B cell (primary cell): Measurements from ENCODE around the gene CAPG. TPM values are rescaled to one million over a fixed set of nuclear protein-coding genes. Genes with fewer than 3 reads are reported as not detected.

Experiments
- ATAC-seq: fragments of 200-7000 bp; cut with Tn5 transposase; one replicate; pipeline ENCODE4 v1.10.0; 2021; ENCODE audit warnings: low read depth, mild to moderate bottlenecking, moderate number of reproducible peaks, moderate library complexity
- CTCF ChIA-PET: fragments of 350-600 bp; sonication (Branson Sonifier 250); formaldehyde crosslinking; loops from one replicate; lab custom pipeline; 2021; ENCODE audit warnings: antibody characterized with exemption, inconsistent platforms; lab: Charles Lee
- POLR2A ChIA-PET: fragments of 350-600 bp; sonication (Branson Sonifier 250); formaldehyde crosslinking; loops from one replicate; lab custom pipeline; 2021; ENCODE audit warnings: antibody characterized with exemption; lab: Charles Lee
- DNase-seq: peaks from one replicate; pipeline ENCODE4 v3.0.0; 2013
- H2AFZ ChIP-seq: 2 replicates; pipeline ENCODE4 v1.6.1; 2012; ENCODE audit warnings: mild to moderate bottlenecking, low read depth, low read length; ENCODE audit not compliant: insufficient read depth, poor library complexity, severe bottlenecking
- H3K27ac ChIP-seq, 2 donors: 1 replicate in 1 of 2; 2 replicates in 1 of 2; pipeline ENCODE4 v1.5.1; 2012 to 2013; ENCODE audit warnings: low read length in 2 of 2, mild to moderate bottlenecking in 2 of 2, moderate library complexity in 1 of 2
- H3K27me3 ChIP-seq, 4 experiments: fragments of 200-600 bp in 1 of 4; sonication (generic) in 1 of 4; replicated peaks in 1 of 4; 1 replicate in 2 of 4; 2 replicates in 2 of 4; pipeline versions ENCODE4 v1.6.1 to v1.7.0; 2013 to 2016; ENCODE audit warnings: low read length in 3 of 4, mild to moderate bottlenecking in 2 of 4, mixed read lengths in 1 of 4, moderate library complexity in 1 of 4; ENCODE audit not compliant: insufficient read depth in 4 of 4, control insufficient read depth in 3 of 4; ENCODE audit errors: control extremely low read depth in 1 of 4
- H3K36me3 ChIP-seq, 2 experiments: replicated peaks in 1 of 2; 1 replicate in 1 of 2; 2 replicates in 1 of 2; pipeline versions ENCODE4 v1.6.1 to v1.7.1; 2013; ENCODE audit warnings: low read length in 1 of 2; ENCODE audit not compliant: insufficient read depth in 2 of 2, control insufficient read depth in 1 of 2; ENCODE audit errors: control extremely low read depth in 1 of 2, extremely low read depth in 1 of 2
- H3K4me1 ChIP-seq, 2 donors: fragments of 200-600 bp in 1 of 2; sonication (generic) in 1 of 2; 1 replicate in 1 of 2; 2 replicates in 1 of 2; pipeline versions ENCODE4 v1.5.1 to v1.6.1; 2013 to 2017; ENCODE audit warnings: low read length in 2 of 2; ENCODE audit not compliant: control insufficient read depth in 2 of 2, insufficient read depth in 2 of 2
- H3K4me2 ChIP-seq: replicated peaks from 2 replicates; pipeline ENCODE3; 2012; ENCODE audit warnings: mild to moderate bottlenecking, low read depth, low read length; ENCODE audit not compliant: poor library complexity, severe bottlenecking
- H3K4me3 ChIP-seq, 5 experiments: fragments of 200-600 bp in 1 of 5; sonication (generic) in 1 of 5; 1 replicate in 3 of 5; 2 replicates in 2 of 5; pipeline versions ENCODE4 v1.5.1 to v1.7.0; 2011 to 2016; ENCODE audit warnings: low read length in 4 of 5, mild to moderate bottlenecking in 4 of 5, low read depth in 2 of 5, control low read depth in 1 of 5, moderate library complexity in 1 of 5; ENCODE audit not compliant: insufficient read depth in 1 of 5; ENCODE audit errors: control extremely low read depth in 1 of 5, extremely low read depth in 1 of 5
- H3K79me2 ChIP-seq: fragments of 200-600 bp; sonication (generic); one replicate; pipeline ENCODE4 v1.6.0; 2016; ENCODE audit warnings: low read length; ENCODE audit not compliant: control insufficient read depth, insufficient read depth
- H3K9ac ChIP-seq: fragments of 200-600 bp; sonication (generic); 2 replicates; pipeline ENCODE4 v1.6.1; 2017; ENCODE audit warnings: mild to moderate bottlenecking, low read length, moderate library complexity
- H3K9me3 ChIP-seq, 3 donors: one replicate each; pipeline versions ENCODE4 v1.6.1 to v1.7.1; 2013; ENCODE audit warnings: low read length in 2 of 3; ENCODE audit not compliant: control insufficient read depth in 2 of 3, insufficient read depth in 1 of 3; ENCODE audit errors: control extremely low read depth in 1 of 3
- H4K20me1 ChIP-seq: 2 replicates; pipeline ENCODE4 v1.6.0; 2012; ENCODE audit warnings: mild to moderate bottlenecking, low read length; ENCODE audit not compliant: insufficient read depth, control insufficient read depth, poor library complexity, severe bottlenecking
- H3K27ac Mint-ChIP-seq: one replicate; pipeline ENCODE4 v1.8.0; 2021; ENCODE audit warnings: mixed read lengths
- H3K27me3 Mint-ChIP-seq: one replicate; pipeline ENCODE4 v1.8.0; 2021; ENCODE audit warnings: mixed read lengths
- H3K4me1 Mint-ChIP-seq: one replicate; pipeline ENCODE4 v1.8.0; 2021; ENCODE audit warnings: mixed read lengths
- H3K4me3 Mint-ChIP-seq: one replicate; pipeline ENCODE4 v1.8.0; 2021; ENCODE audit warnings: mixed read lengths
- H3K9me3 Mint-ChIP-seq: one replicate; pipeline ENCODE4 v1.8.0; 2022; ENCODE audit warnings: mixed read lengths; ENCODE audit not compliant: insufficient read depth
- EZH2 ChIP-seq: IDR thresholded peaks from 2 replicates; pipeline ENCODE4 v1.6.1; 2012; ENCODE audit warnings: borderline replicate concordance, low read depth, mild to moderate bottlenecking, moderate library complexity, low read length; ENCODE audit not compliant: insufficient read depth, poor library complexity, severe bottlenecking
- WGBS: methylation state at CpG from one replicate; pipeline ENCODE4 v1.1.5; 2013; ENCODE audit warnings: missing lambda C conversion rate; ENCODE audit not compliant: insufficient coverage; 5-methylcytosine and 5-hydroxymethylcytosine counted together
- intact Hi-C: fragments of 100-400 bp; cut with micrococcal nuclease; formaldehyde crosslinking; loops from one replicate; pipeline ENCODE4 v1.10.0; 2022
- polyA plus RNA-seq: library from polyadenylated mRNA; depleted of rRNA; stranded (reverse); fragments of >200 nt; gene quantifications from 2 replicates; pipeline ENCODE4 v1.2.3, GENCODE V29; 2012
- total RNA-seq, 2 donors: library from RNA; stranded (reverse); fragments of 120-200 nt in 1 of 2; gene quantifications; 1 replicate in 1 of 2; 2 replicates in 1 of 2; pipeline versions ENCODE4 v1.2.3 to v1.2.4, GENCODE V29; 2013 to 2022
- TF ChIP-seq, protein P1 (sequence below): fragments of 200-600 bp; IDR thresholded peaks from one replicate; pipeline ENCODE4 v1.8.0; 2022; ENCODE audit warnings: antibody characterized with exemption, mild to moderate bottlenecking

CAPG gene
- total and polyA plus RNA-seq, 2 donors (not counting 1 experiment from before 2014, with no cell fraction given): 158 to 210 TPM

DNA sequence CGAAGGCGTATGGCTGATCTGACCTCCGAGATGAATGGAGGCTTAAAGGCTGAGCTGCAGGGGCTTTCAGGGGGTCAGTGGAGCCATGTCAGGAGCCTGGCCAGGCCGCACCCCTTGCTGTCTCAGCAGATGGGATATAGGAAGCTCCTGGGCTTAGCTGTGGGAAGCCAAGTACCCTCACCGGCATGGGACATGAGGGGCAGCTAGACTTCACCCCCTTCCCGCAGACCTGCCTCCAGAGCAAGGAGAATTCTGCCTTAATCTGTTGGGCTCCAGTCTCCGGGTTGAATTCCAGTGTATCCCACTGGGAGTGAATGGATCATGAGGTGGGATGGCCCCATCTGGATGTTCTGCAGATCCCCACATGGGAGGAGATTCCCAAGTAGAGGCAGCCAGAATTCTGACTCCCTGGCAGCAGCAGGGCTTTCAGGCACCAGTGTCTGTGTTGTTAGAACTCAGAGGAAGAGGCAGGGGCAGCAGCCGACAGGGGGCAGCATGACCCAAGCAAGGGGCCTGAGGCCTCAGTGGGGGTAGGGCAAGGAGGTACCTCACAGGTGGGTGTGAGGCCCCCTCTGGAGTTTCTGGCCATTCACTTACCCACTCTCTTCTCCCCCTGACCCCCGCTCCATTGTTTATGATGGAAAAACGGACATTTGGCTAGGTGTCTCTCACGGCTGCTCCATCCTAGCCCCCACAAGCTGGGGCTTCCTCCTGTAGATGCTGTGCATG lies 19.1 kb downstream of the CAPG start:
- H3K27ac ChIP-seq: peak overlapping the region; percentile 68 to 81
- WGBS: 97% methylated on average over 7 of the region's 11 CpGs
- ATAC-seq (peak; percentile 25), DNase-seq (peak; percentile 80)
- peaks cover 25 to 26% of the 10 kb centered on the region in 2 donors for H3K4me1 ChIP-seq
- H3K4me1 Mint-ChIP-seq: peaks cover 31% of the 10 kb centered on the region
- no peak for TF ChIP-seq EZH2
- TF ChIP-seq, protein P1, sequence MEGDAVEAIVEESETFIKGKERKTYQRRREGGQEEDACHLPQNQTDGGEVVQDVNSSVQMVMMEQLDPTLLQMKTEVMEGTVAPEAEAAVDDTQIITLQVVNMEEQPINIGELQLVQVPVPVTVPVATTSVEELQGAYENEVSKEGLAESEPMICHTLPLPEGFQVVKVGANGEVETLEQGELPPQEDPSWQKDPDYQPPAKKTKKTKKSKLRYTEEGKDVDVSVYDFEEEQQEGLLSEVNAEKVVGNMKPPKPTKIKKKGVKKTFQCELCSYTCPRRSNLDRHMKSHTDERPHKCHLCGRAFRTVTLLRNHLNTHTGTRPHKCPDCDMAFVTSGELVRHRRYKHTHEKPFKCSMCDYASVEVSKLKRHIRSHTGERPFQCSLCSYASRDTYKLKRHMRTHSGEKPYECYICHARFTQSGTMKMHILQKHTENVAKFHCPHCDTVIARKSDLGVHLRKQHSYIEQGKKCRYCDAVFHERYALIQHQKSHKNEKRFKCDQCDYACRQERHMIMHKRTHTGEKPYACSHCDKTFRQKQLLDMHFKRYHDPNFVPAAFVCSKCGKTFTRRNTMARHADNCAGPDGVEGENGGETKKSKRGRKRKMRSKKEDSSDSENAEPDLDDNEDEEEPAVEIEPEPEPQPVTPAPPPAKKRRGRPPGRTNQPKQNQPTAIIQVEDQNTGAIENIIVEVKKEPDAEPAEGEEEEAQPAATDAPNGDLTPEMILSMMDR: peak; percentile 81
- no peaks in the 10 kb centered on the region for H3K79me2 ChIP-seq
- no peak overlapping the region for H3K4me3 ChIP-seq
- no peaks in the 10 kb centered on the region for H3K9me3 ChIP-seq
- H3K4me2 ChIP-seq: no peak overlapping the region
- no peak overlapping the region for H3K9ac ChIP-seq
- no peaks in the 10 kb centered on the region for H3K27me3 Mint-ChIP-seq
- peaks cover 0 to 58% of the 10 kb centered on the region in 2 experiments for H3K36me3 ChIP-seq
- H3K9me3 Mint-ChIP-seq: no peaks in the 10 kb centered on the region
- no peaks in the 10 kb centered on the region for H4K20me1 ChIP-seq
- ChIA-PET POLR2A (interaction anchor here (0.7 to 2.6 kb wide), 10 partner anchors 18 to 284 kb away, joined by 3 to 14 read pairs (median 4); partner anchors contain the start of genes C2orf68, CAPG, MAT2A and SH2D6), CTCF (interaction anchor here (0.7 to 7.9 kb wide), 15 partner anchors 14 to 246 kb away, joined by 3 to 182 read pairs (median 4); partner anchors contain the start of genes GGCX, MAT2A, RNF181 and SH2D6)
- peak overlapping the region; percentile 15 for H3K4me3 Mint-ChIP-seq
- intact Hi-C loops: loop anchor here (1.0 to 5.0 kb wide), 4 partner anchors 64 to 316 kb away; partner anchors contain the start of genes TGOLN2 and TMEM150A
- H3K27me3 ChIP-seq: no peaks in the 10 kb centered on the region
- H2AFZ ChIP-seq: no peak overlapping the region
- peak overlapping the region; percentile 71 for H3K27ac Mint-ChIP-seq
